Left colon (tissue), 2 donors: ENCODE measurements around the gene FDXACB1. TPM values are rescaled to one million over a fixed set of nuclear protein-coding genes. Genes with fewer than 3 reads are reported as not detected.

Experiments used
- ATAC-seq: fragments of 200-7000 bp; cut with Tn5 transposase; one replicate; pipeline ENCODE4 v1.9.1; 2020; ENCODE audit warnings: mild to moderate bottlenecking, moderate library complexity
- DNase-seq, 2 donors: peaks; one replicate each; pipeline ENCODE4 v3.0.0-alpha.2; 2020
- intact Hi-C, 2 donors: fragments of 100-400 bp; cut with DNase I in 1 of 2; cut with micrococcal nuclease in 1 of 2; formaldehyde crosslinking; loops; one replicate each; pipeline versions ENCODE4 v1.11.2 to v1.14.0; 2022; cut with DNase I, micrococcal nuclease
- long read RNA-seq: library from polyadenylated mRNA; unstranded; transcript quantifications from one replicate; pipeline ENCODE4 v2.0.0, GENCODE V29; 2021
- total RNA-seq, 2 donors: library from RNA; stranded (reverse); fragmentation: NEBNext Ultra II Directional; extraction: Animal tissue kit (Norgen Biotek cat#: 25700); gene quantifications; one replicate each; pipeline ENCODE4 v1.2.1, GENCODE V29; 2021
- donor health status: DM: no; HTN: no; CAD: no.
- donor health status: DM: yes; HTN: yes; CAD: no.

FDXACB1 gene
- total RNA-seq: 1 to 10 TPM; 1.2 to 1.9 TPM
- long read RNA-seq, partial matches to known transcripts: 0 of 4 reads
- long read RNA-seq, other reads (novel, unspliced or antisense): 1 of 4 reads

GRCh38 chr11:111878849-111879636 is at the start of gene FDXACB1, which contains the start of gene CFAP68:
Gene FDXACB1 (minus strand): TSS chr11:111879165. CDS start chr11:111879132, 33 bp downstream.
Gene CFAP68 (plus strand): TSS chr11:111879541. CDS start chr11:111879561, 20 bp downstream.
- intact Hi-C loops: loop anchor here in 1 of 2 donors (5.0 kb wide), 1 partner anchor 98 kb away; no protein-coding TSS in a partner anchor
- peak; percentile 89 for ATAC-seq
- peak; percentile 95 to 98 for DNase-seq

GRCh38 chr11:111926505-111927391 is 47.8 kb upstream of the FDXACB1 start:
- peak; percentile 97 to 98 for DNase-seq
- intact Hi-C loops: no loop called here
- ATAC-seq: peak; percentile 93

DNA sequence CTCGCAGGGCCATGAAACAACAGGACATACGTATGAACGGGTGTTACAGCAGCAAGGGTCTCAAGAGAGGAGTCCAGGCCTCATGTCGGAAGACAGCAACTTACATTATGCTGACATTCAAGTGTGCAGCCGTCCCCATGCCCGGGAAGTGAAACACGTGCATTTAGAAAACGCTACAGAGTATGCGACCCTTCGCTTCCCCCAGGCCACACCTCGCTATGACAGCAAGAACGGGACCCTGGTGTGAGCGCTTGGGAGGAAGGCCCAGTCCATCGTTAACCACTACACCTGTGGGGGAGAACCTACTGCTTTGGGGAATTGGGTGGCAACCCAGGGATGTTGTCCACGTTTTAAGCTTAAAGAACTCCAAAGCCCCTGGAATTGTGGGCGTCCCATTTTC is 47.0 kb upstream of the FDXACB1 start:
- intact Hi-C loops: no loop called here
- DNase-seq: no peak
- ATAC-seq: no peak

DNA sequence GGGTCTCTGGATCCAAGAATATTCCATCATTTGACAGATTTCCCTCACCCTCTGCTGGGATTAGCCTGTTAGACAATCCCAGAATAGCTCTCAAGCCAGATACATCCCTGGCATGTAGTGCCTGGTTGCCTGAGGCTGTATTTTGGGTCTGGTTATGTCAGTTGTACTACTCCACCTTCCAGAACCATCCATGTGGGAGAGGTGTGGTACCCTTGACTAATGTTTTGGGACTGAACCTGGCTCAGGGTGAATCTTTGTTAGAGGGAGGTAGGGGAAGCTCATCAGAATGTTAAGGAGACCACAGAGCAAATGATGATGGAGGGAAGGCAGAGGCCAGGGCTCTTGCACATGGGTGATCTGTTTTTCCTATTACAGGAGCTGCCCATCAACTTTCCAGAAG is 45.0 kb upstream of the FDXACB1 start:
- no peak for ATAC-seq
- intact Hi-C loops: no loop called here
- DNase-seq: no peak

- ATAC-seq (no peak), DNase-seq (no peak)
- intact Hi-C loops: no loop called here
Measured at GRCh38 chr11:111923351-111923788, 44.4 kb upstream of the FDXACB1 start.

- intact Hi-C loops: no loop called here
- DNase-seq (no peak), ATAC-seq (no peak)
Measured at GRCh38 chr11:111922803-111923202, 43.8 kb upstream of the FDXACB1 start.

GRCh38 chr11:111921541-111922230 is 42.7 kb upstream of the FDXACB1 start:
- no peak for ATAC-seq
- DNase-seq: no peak
- intact Hi-C loops: no loop called here

DNA sequence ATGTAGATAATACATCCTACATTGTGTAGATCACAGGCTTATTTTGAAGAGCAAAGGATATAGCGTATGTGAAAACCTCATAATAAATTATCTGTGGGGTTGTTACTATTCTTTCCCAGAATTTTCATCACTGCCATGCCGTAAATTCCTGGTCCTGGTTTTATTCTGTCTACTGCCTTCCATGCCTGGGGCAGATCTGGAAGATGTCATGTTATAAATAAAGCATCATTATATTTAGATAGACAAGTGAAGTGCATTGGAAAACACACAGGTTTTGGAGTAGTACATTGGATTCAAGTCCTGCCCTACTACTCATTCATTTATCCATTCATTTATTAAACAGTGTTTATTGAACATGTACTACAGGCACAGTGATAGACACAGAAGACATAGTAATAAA is 41.9 kb upstream of the FDXACB1 start:
- ATAC-seq: no peak
- DNase-seq: no peak
- intact Hi-C loops: no loop called here

GRCh38 chr11:111918390-111919256 is 39.7 kb upstream of the FDXACB1 start, which contains the start of gene C11orf52:
Gene C11orf52 (plus strand): TSS chr11:111918913. CDS start chr11:111918973, 60 bp downstream.
- DNase-seq: peak; percentile 72 to 84
- intact Hi-C loops: no loop called here
- peak; percentile 97 for ATAC-seq

- DNase-seq (no peak), ATAC-seq (no peak)
- intact Hi-C loops: no loop called here
Measured at GRCh38 chr11:111917788-111918187, 38.8 kb upstream of the FDXACB1 start.

DNA sequence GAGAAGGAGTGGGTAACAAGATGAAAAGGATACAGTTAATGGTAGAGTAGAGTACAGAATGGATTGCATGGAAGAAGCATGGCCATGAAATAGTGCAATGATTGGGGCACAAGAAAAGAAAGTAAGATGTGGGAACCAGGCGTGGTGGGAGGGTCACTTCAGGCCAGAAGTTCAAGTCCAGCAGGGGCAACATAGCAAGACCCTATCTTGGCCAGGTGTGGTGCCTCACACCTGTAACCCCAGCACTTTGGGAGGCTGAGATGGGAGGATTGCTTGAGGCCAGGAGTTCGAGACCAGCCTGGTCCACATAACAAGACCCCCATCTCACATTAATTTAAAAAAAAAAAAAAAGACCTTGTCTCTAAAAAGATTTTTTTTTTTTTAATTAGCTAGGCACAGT is 38.3 kb upstream of the FDXACB1 start:
- intact Hi-C loops: no loop called here
- DNase-seq (no peak), ATAC-seq (no peak)

- no peak for ATAC-seq
- intact Hi-C loops: no loop called here
- no peak for DNase-seq
Measured at GRCh38 chr11:111916768-111917167, 37.8 kb upstream of the FDXACB1 start.

GRCh38 chr11:111913997-111914396 is 35.0 kb upstream of the FDXACB1 start:
- no peak for ATAC-seq
- intact Hi-C loops: no loop called here
- DNase-seq: no peak

DNA sequence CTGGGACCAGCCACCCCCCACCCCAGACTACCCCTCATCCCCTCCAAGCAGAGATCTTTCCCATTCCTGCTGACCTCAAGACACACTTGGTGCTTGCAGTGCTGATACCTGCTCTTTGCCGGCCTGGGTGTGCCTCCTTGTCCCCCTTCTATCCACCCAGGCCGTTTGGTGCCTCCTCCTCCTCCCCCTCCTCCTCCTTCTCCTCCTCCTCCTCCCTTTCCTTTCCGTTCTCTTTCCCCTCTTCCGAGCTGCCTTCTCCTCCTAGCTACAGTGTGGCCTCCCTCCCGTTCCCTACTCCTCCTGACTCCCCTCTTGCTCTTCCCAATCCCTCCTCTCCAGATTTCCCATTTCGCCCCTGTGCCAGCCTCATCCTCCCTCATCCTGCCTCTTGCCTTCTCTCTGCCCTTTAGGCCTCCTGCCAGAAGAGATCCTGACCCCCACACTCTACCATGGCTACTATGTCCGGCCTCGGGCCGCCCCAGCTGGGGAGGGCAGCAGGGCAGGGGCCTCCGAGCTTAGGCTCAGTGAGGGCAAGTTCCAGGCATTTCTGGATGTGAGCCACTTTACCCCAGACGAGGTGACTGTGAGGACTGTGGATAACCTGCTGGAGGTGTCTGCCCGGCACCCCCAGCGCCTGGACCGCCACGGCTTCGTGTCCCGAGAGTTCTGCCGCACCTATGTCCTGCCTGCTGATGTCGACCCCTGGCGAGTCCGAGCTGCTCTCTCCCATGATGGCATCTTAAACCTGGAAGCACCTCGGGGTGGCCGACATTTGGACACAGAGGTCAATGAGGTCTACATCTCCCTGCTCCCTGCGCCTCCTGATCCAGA is 34.3 kb upstream of the FDXACB1 start:
- DNase-seq (no peak), ATAC-seq (no peak)
- intact Hi-C loops: no loop called here

- ATAC-seq (no peak), DNase-seq (no peak)
- intact Hi-C loops: no loop called here
Measured at GRCh38 chr11:111912535-111912934, 33.6 kb upstream of the FDXACB1 start, which contains the start of gene HSPB2. Gene HSPB2 (plus strand): TSS chr11:111912734. CDS start chr11:111912830, 96 bp downstream.

GRCh38 chr11:111911563-111912401 is 32.8 kb upstream of the FDXACB1 start, which contains the start of gene CRYAB:
Gene CRYAB (minus strand): TSS chr11:111911770. CDS start chr11:111911724, 46 bp downstream.
- ATAC-seq (peak; percentile 49), DNase-seq (peak in 1 of 2 donors; percentile 74)
- intact Hi-C loops: no loop called here
